MM.1S (cell line): ENCODE results near the gene CD37.

Experiments
- DNase-seq: peaks from one replicate; pipeline ENCODE4 v3.0.0-alpha.2; 2015
- H2AFZ ChIP-seq: fragments of 300-600 bp; sonication (generic); 2 replicates; pipeline ENCODE4 v1.6.0; 2016; ENCODE audit warnings: antibody characterized with exemption, low read length
- H3F3A ChIP-seq: fragments of 300-600 bp; sonication (generic); 2 replicates; pipeline ENCODE4 v1.6.1; 2016; ENCODE audit warnings: mild to moderate bottlenecking, antibody characterized with exemption, low read length, moderate library complexity, mixed read lengths; ENCODE audit not compliant: insufficient read depth
- H3K27ac ChIP-seq: fragments of 300-600 bp; sonication (generic); 2 replicates; pipeline ENCODE4 v1.5.1; 2016; ENCODE audit warnings: mild to moderate bottlenecking, low read length
- H3K27me3 ChIP-seq: fragments of 300-600 bp; sonication (generic); replicated peaks from 2 replicates; pipeline ENCODE4 v1.6.0; 2016; ENCODE audit warnings: low read length; ENCODE audit not compliant: insufficient read depth
- H3K36me3 ChIP-seq: fragments of 300-600 bp; sonication (generic); replicated peaks from 2 replicates; pipeline ENCODE4 v1.6.1; 2016; ENCODE audit warnings: mild to moderate bottlenecking, low read length, mixed read lengths; ENCODE audit not compliant: insufficient read depth
- H3K4me1 ChIP-seq: fragments of 300-600 bp; sonication (generic); 2 replicates; pipeline ENCODE4 v1.6.1; 2016; ENCODE audit warnings: low read length, mixed read lengths
- H3K4me2 ChIP-seq: fragments of 300-600 bp; sonication (generic); 2 replicates; pipeline ENCODE4 v1.6.0; 2016; ENCODE audit warnings: low read depth, low read length
- H3K4me3 ChIP-seq: fragments of 300-600 bp; sonication (generic); 2 replicates; pipeline ENCODE4 v1.5.1; 2016; ENCODE audit warnings: low read length, mixed read lengths
- H3K79me2 ChIP-seq: fragments of 300-600 bp; sonication (generic); 2 replicates; pipeline ENCODE4 v1.6.1; 2016; ENCODE audit warnings: mixed run types, low read length, mixed read lengths
- H3K9ac ChIP-seq: fragments of 300-600 bp; sonication (generic); 2 replicates; pipeline ENCODE4 v1.6.1; 2016; ENCODE audit warnings: low read length, mixed read lengths
- H3K9me2 ChIP-seq: fragments of 300-600 bp; sonication (generic); replicated peaks from 2 replicates; pipeline ENCODE4 v1.6.1; 2016; ENCODE audit warnings: mild to moderate bottlenecking, low read length, mixed read lengths; ENCODE audit not compliant: insufficient read depth
- H3K9me3 ChIP-seq: fragments of 300-600 bp; sonication (generic); replicated peaks from 2 replicates; pipeline ENCODE4 v1.6.1; 2016; ENCODE audit warnings: mild to moderate bottlenecking, low read length, mixed read lengths; ENCODE audit not compliant: insufficient read depth
- H4K20me1 ChIP-seq: fragments of 300-600 bp; sonication (generic); 2 replicates; pipeline ENCODE4 v1.6.1; 2016; ENCODE audit warnings: mild to moderate bottlenecking, low read length, moderate library complexity, mixed read lengths; ENCODE audit not compliant: insufficient read depth
- CTCF ChIP-seq: fragments of 300-600 bp; sonication (generic); IDR thresholded peaks from 2 replicates; pipeline ENCODE4 v1.5.1; 2016; ENCODE audit warnings: antibody characterized with exemption, low read length, mixed read lengths
- EZH2 ChIP-seq: fragments of 300-600 bp; sonication (generic); optimal IDR thresholded peaks from 2 replicates; pipeline ENCODE3; 2017; ENCODE audit warnings: low read depth, mild to moderate bottlenecking, antibody characterized with exemption, low read length, mixed read lengths
- EZH2phosphoT487 ChIP-seq: fragments of 300-600 bp; sonication (generic); IDR thresholded peaks from 2 replicates; pipeline ENCODE4 v1.6.1; 2018; ENCODE audit warnings: antibody characterized with exemption, low read length

Gene CD37

GRCh38 chr19:49290517-49290916 is 44.7 kb upstream of the CD37 start:
- no peak overlapping the region for H3K4me2 ChIP-seq
- H3K27ac ChIP-seq, result no peak overlapping the region
- H3K9me3 ChIP-seq, result no peaks in the 10 kb centered on the region
- TF ChIP-seq CTCF (no peak), EZH2phosphoT487 (no peak), EZH2 (no peak)
- H3K27me3 ChIP-seq, result peaks cover 14% of the 10 kb centered on the region; the same call in 1 of the 2 replicates
- no peaks in the 10 kb centered on the region for H3K79me2 ChIP-seq
- H3F3A ChIP-seq, result no peaks in the 10 kb centered on the region
- no peaks in the 10 kb centered on the region for H3K36me3 ChIP-seq
- no peak overlapping the region for H3K9ac ChIP-seq
- no peak for DNase-seq
- H2AFZ ChIP-seq, result no peak overlapping the region
- H3K4me1 ChIP-seq, result no peaks in the 10 kb centered on the region
- H4K20me1 ChIP-seq, result no peaks in the 10 kb centered on the region
- no peaks in the 10 kb centered on the region for H3K9me2 ChIP-seq
- no peak overlapping the region for H3K4me3 ChIP-seq

- H3K4me2 ChIP-seq, result no peak overlapping the region
- H3K9me2 ChIP-seq, result no peaks in the 10 kb centered on the region
- H4K20me1 ChIP-seq, result no peaks in the 10 kb centered on the region
- no peaks in the 10 kb centered on the region for H3K79me2 ChIP-seq
- H3F3A ChIP-seq, result no peaks in the 10 kb centered on the region
- no peak overlapping the region for H3K4me3 ChIP-seq
- H3K4me1 ChIP-seq, result no peaks in the 10 kb centered on the region
- no peaks in the 10 kb centered on the region for H3K36me3 ChIP-seq
- H3K27me3 ChIP-seq, result peaks cover 20% of the 10 kb centered on the region
- H3K27ac ChIP-seq, result no peak overlapping the region
- no peaks in the 10 kb centered on the region for H3K9me3 ChIP-seq
- no peak overlapping the region for H3K9ac ChIP-seq
- DNase-seq, result no peak
- no peak overlapping the region for H2AFZ ChIP-seq
- TF ChIP-seq EZH2 (no peak), EZH2phosphoT487 (no peak), CTCF (no peak)
Observed at GRCh38 chr19:49294401-49294800, 40.8 kb upstream of the CD37 start.

GRCh38 chr19:49295208-49295880 is 39.9 kb upstream of the CD37 start:
- TF ChIP-seq EZH2, result no peak
- TF ChIP-seq EZH2phosphoT487, result no peak
- no peak for TF ChIP-seq CTCF

More at GRCh38 chr19:49295208-49295880, 39.9 kb upstream of the CD37 start:
- Histone ChIP-seq H3K4me1 (no peaks in the 10 kb centered on the region), H3K27me3 (peaks cover 25% of the 10 kb centered on the region), H4K20me1 (no peaks in the 10 kb centered on the region), H3F3A (no peaks in the 10 kb centered on the region), H3K9ac (no peak overlapping the region), H2AFZ (no peak overlapping the region), H3K36me3 (no peaks in the 10 kb centered on the region), H3K9me3 (no peaks in the 10 kb centered on the region), H3K27ac (no peak overlapping the region), H3K9me2 (no peaks in the 10 kb centered on the region), H3K79me2 (no peaks in the 10 kb centered on the region), H3K4me3 (no peak overlapping the region), H3K4me2 (no peak overlapping the region)
- no peak for DNase-seq
